Measurements from ENCODE around the gene NAGLU.

NAGLU gene

DNA sequence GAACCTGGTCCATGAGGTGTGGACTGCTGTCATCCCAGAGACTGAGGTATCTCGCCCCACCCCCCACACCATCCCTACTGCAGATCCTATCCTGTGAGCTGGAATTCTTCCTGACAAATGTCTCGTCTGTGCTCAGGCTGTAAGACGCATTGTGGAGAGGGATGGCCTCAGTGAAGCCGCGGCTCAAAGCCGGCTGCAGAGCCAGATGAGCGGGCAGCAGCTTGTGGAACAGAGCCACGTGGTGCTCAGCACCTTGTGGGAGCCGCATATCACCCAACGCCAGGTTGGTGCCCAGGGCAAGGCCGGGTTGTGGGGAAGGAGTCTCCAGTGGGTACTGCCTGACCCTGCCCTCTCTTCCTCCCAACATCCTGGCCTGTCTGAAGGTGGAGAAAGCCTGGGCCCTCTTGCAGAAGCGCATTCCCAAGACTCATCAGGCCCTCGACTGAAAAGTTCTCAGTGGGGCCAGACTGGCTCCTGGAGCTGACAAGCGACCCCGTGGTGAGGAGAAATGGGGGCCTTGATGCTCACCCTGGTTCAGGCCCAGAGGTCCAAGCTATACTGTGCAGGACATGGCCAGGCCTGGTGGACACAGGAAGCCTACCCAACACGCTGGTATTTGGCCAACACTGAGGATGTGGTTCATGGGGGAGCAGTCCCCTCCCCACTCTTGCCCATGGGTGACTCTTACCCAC, 29.6 kb downstream of the NAGLU start:
- DNase-seq = no peak

GRCh38 chr17:42566215-42566882, 30.3 kb downstream of the NAGLU start:
- DNase-seq = no peak

GRCh38 chr17:42566883-42567573, 31.0 kb downstream of the NAGLU start, which contains the start of gene MLX:
Gene MLX, plus strand, starts transcription at chr17:42567100. Its CDS starts 25 bp downstream, at chr17:42567125.
- DNase-seq = peak; percentile 90

- no peak for DNase-seq
Measured at GRCh38 chr17:42568341-42569111, 32.5 kb downstream of the NAGLU start.

GRCh38 chr17:42571435-42572225, 35.6 kb downstream of the NAGLU start:
- DNase-seq = no peak

GRCh38 chr17:42573095-42573494, 37.1 kb downstream of the NAGLU start:
- no peak for DNase-seq

DNA sequence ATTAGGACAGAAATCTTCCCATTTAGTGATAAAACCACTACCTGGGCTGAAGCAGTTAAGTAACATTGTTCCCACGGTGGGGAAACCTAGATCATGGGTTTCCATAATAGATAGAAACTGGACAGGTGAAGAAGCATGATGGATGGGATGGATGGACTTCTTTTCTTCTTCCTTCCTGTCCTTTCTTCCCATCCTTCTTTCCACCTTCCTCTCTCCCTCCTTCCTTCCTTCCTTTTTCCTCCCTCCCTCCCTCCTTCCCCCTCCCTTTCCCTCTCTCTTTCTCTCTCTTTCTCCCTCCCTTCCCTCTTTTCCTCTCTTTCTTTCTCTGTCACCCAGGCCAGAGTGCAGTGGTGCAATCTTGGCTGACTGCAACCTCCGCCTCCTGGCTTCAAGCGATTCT, 38.4 kb downstream of the NAGLU start:
- no peak for DNase-seq

GRCh38 chr17:42577140-42577531, 41.1 kb downstream of the NAGLU start:
- DNase-seq = no peak

- peak; percentile 88 for DNase-seq
Measured at GRCh38 chr17:42577532-42578281, 41.7 kb downstream of the NAGLU start, which contains the start of gene PSMC3IP. Gene PSMC3IP, minus strand, starts transcription at chr17:42577729. Its CDS starts 43 bp downstream, at chr17:42577686.

GRCh38 chr17:42578282-42578869, 42.3 kb downstream of the NAGLU start:
- peak; percentile 55 for DNase-seq

- no peak for DNase-seq
Measured at GRCh38 chr17:42579794-42580551, 43.9 kb downstream of the NAGLU start.

DNA sequence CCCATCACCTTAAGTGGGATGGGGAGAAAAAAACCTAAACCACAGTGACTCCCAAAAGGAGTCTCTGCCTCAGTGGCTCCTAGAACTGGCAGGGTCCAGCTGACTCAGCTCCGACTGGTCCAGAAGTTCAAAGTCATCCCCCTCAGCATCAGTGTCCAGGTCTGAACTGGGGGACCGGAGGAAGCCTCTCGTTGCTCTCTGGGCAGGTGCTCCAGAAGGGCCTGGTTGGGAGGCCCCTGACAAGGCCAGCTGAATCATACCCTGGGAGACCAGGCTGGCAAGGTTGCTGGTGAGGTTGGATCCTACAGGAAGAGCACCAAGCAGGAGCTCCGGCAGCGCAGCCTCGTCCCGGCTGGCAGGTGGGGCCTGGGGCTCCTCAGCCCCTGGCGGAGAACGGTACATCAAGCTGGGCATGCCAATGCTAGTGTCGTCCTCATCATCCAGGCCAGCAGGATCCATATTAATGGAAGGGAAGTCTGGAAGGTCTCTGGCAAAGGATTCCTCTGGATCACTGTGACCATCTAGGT, 45.8 kb downstream of the NAGLU start:
- no peak for DNase-seq

- DNase-seq = no peak
Measured at GRCh38 chr17:42584880-42585279, 48.8 kb downstream of the NAGLU start.

- DNase-seq = no peak
Measured at GRCh38 chr17:42585353-42585752, 49.3 kb downstream of the NAGLU start.

DNA sequence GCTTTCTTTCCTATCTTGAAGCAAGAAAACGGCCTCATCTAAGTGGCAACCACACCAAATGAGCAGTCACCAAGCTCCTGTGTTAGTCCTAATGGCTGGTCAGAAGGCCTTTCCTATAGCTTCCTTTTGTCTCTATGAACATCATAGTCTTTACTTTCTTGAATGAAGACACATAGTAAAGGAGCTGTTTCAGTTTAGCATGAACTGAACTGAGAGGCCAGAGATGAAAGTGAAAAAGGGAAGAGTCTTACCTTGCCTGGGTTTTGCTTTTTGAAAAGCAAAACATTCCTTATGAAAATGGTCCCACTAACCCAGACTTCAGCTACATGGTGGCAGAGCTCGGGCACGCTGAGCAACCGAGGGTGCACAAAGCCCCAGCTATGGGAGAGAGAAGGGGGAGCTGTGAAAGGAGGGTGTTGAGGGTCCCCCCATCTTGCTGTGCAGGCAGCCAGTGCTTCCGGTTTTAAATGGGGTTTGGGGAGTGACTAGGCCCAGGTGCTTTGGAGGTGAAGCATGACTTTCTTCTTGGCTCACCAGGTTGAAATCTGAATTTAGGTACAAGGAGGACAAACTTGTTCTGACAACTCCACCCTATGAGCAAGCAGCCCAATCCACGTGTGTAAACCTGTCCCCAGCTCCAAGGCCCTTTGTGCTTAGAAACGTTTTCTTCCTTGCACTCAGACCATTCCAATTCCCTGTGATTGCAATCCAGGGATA, 50.6 kb downstream of the NAGLU start:
- DNase-seq = no peak

DNA sequence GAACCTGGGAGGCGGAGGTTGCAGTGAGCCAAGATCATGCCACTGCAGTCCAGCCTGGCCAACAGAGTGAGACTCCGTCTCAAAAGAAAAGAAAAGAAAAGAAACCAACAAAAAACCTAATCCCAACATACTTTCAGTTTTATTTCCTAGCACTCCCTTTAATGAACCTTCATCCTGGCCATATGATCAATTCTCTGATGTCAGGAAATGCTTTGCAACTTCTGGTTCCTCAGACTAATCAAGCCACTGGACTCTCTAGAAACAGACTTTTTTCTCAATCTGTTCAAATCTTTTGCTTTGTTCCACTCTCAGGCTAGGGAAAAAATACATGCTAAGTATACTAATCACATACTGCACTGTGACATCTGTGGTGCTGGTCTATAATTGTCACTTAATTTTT, 54.8 kb downstream of the NAGLU start:
- DNase-seq = no peak

- DNase-seq = no peak
Measured at GRCh38 chr17:42591411-42591810, 55.4 kb downstream of the NAGLU start.

Data from T-helper 9 cell (primary cell).